Omental fat pad (tissue), 4 donors: Measurements from ENCODE around the gene ITGB1. TPM values are rescaled to one million over a fixed set of nuclear protein-coding genes. Genes with fewer than 3 reads are reported as not detected.

Experiments
- ATAC-seq: fragments of 150-250 bp; one replicate; pipeline ENCODE4 v1.9.1; 2016; ENCODE audit warnings: mild to moderate bottlenecking, moderate library complexity; ENCODE audit not compliant: low FRiP score
- DNase-seq: peaks from one replicate; pipeline ENCODE4 v3.0.0-alpha.2; 2019; ENCODE audit warnings: low spot score
- total RNA-seq, 4 donors: library from RNA; depleted of rRNA; stranded (reverse); fragments of >200 nt; gene quantifications; one replicate each; pipeline ENCODE4 v1.1.0, GENCODE V29; 2016
- TF ChIP-seq, protein P1 (sequence below), 3 donors: fragments of 450-650 bp; IDR thresholded peaks; one replicate each; pipeline ENCODE4 v1.5.1; 2016 to 2017; ENCODE audit warnings: antibody characterized with exemption in 3 of 3, mild to moderate bottlenecking in 3 of 3, moderate library complexity in 2 of 3

Gene ITGB1
- total RNA-seq, 4 donors from 2014 or later, result 527 to 873 (median 677) TPM

- no peak for DNase-seq
- ATAC-seq, result no peak
- TF ChIP-seq, protein P1, sequence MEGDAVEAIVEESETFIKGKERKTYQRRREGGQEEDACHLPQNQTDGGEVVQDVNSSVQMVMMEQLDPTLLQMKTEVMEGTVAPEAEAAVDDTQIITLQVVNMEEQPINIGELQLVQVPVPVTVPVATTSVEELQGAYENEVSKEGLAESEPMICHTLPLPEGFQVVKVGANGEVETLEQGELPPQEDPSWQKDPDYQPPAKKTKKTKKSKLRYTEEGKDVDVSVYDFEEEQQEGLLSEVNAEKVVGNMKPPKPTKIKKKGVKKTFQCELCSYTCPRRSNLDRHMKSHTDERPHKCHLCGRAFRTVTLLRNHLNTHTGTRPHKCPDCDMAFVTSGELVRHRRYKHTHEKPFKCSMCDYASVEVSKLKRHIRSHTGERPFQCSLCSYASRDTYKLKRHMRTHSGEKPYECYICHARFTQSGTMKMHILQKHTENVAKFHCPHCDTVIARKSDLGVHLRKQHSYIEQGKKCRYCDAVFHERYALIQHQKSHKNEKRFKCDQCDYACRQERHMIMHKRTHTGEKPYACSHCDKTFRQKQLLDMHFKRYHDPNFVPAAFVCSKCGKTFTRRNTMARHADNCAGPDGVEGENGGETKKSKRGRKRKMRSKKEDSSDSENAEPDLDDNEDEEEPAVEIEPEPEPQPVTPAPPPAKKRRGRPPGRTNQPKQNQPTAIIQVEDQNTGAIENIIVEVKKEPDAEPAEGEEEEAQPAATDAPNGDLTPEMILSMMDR (IDR thresholded peaks at IDR 0.05), result no peak
These were observed 63.9 kb downstream of the ITGB1 start for GRCh38 chr10:32893916-32894664.

DNA sequence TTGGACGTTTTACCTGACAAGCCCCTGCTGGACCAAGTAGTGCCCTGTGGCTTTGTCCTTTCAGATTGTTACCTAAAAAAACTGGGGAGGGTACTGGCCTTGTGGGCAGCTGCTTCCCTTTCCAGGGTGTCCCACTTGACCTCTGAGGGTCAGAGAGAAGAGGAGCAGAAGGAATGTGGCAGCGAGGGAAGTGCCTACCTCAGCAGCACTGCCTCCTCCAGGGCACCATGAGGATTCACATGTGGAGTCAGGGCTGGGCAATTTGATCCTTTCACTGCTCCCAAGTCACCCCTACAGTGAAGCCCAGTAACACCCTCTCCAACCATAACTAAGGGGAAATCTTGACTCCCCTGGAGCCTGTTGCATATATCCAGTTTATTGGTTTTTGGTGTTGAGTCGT lies 64.6 kb downstream of the ITGB1 start:
- no peak for ATAC-seq
- DNase-seq, result no peak
- TF ChIP-seq, protein P1 (IDR thresholded peaks at IDR 0.05), result no peak

DNA sequence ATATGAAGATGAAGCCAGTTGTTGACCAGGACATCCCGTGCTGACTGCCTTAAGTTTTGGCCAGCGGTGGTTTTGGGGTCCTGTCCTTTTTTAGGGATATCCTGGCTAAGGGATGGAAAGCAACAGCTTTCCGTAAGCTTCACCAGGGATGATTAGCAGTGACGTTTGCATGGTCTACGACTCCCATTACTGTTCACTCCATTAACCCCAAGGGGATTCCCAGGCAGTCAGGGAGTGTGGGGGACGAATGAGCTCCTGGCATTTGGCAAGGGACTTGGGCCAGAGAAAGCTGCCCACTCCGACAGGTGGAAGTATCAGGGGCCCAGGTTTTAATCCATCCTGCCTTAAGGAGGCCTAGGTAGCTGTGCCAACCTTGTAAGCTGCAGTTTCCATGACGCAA lies 66.8 kb downstream of the ITGB1 start:
- DNase-seq (no peak), ATAC-seq (no peak)
- TF ChIP-seq, protein P1 (IDR thresholded peaks at IDR 0.05), result no peak

DNA sequence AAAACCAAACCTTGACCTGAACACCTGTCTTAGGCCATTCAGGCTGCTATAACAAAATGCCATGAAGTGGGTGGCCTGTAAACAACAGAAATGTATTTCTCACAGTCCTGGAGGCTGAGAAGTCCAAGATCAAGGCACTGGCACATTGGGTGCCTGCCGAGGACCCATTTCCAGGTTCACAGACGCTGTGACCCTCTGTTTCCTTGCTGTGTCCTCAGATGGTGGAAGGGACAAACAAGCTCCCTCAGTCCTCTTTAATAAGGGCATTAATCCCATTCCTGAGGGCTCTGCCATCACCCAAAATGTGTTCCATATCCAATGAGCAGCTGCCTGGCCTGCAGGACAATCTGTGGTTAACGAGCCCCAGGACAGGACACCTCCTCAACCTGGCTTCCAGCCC lies 67.6 kb downstream of the ITGB1 start:
- ATAC-seq, result no peak
- TF ChIP-seq, protein P1 (IDR thresholded peaks at IDR 0.05), result no peak
- DNase-seq, result no peak

DNA sequence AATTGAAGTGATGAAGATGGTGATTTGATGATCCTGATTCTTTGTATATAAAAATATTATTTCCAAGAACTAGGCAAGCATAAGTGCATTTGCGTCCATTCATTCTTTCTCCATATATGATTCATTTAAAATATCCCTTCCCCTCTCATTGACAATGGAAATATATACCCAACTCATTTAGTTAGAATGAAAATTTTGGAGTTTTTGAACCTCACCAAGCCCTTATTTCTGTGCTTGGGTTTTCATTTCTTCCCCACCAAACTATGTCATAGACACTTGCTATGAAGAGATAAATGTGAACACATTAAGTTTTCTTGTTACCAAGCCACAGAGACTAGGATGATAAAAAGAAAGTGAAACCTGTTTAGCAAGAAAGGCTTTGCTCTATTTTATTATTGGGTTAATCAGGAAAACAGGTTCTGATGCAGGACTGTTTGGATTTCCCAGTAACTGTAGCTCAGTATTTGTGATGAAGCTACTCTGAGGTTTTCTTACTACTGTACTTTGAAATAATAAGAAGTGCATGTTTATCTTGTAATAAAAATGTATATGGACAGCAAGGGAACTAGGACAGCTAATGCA lies 68.3 kb downstream of the ITGB1 start:
- DNase-seq (no peak), ATAC-seq (no peak)
- TF ChIP-seq, protein P1 (IDR thresholded peaks at IDR 0.05), result no peak

- TF ChIP-seq, protein P1 (IDR thresholded peaks at IDR 0.05), result no peak
- no peak for DNase-seq
- no peak for ATAC-seq
These were observed 69.7 kb downstream of the ITGB1 start for GRCh38 chr10:32888161-32888927.
